SKM-1 (cell line): ENCODE measurements around the gene NT5DC3.
"Not testable (repeated sequence)": the region's sequence is repeated elsewhere in the genome, so short reads cannot be mapped to it uniquely, and the experiment has no call there.

Experiments used
- DNase-seq: peaks from one replicate; lab custom pipeline; 2025; ENCODE audit not compliant: unreplicated experiment; lab: John Stamatoyannopoulos, UW

NT5DC3 gene

GRCh38 chr12:103810111-103810510 lies 30.9 kb downstream of the NT5DC3 start:
- no peak for DNase-seq

- DNase-seq: not testable (repeated sequence)
These were observed 31.4 kb downstream of the NT5DC3 start for GRCh38 chr12:103809639-103810038.

- DNase-seq: no peak
These were observed 31.9 kb downstream of the NT5DC3 start for GRCh38 chr12:103809154-103809553.

DNA sequence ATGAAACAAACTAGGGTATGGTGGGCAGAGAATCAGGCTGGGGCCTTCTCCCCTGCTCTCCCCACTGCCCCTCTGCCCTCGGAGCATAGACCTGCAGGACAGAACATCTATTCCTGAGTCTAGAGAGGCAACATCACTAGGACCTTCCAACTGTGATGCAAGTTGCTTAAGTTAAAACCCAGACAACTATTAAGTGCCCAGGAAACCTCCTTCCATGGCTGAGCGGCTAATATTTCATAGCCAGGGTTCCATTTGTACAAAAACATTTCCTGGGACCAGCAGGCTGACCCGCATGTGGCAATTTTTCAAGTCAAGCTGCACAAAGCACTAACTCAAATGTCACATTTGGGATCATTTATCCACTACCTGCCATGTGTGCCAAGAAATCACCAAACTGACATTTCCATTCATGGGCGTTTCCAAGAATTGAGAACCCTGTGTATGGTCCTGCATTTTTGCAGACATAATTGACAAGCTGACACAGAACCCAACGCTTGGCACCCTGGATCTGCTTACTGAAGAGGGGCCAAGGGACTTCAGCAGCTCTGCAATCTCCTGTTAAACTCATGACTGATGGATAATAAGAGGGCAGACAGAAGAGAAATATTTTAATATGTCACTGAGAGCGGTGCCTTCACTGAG lies 32.7 kb downstream of the NT5DC3 start:
- DNase-seq: no peak

GRCh38 chr12:103807561-103808238 lies 33.3 kb downstream of the NT5DC3 start:
- no peak for DNase-seq

- peak; percentile 29 for DNase-seq
These were observed 34.2 kb downstream of the NT5DC3 start for GRCh38 chr12:103806803-103807202.

GRCh38 chr12:103805655-103806360 lies 35.2 kb downstream of the NT5DC3 start:
- DNase-seq: no peak

- DNase-seq: no peak
These were observed 37.2 kb downstream of the NT5DC3 start for GRCh38 chr12:103803847-103804246.

- no peak for DNase-seq
These were observed 38.5 kb downstream of the NT5DC3 start for GRCh38 chr12:103802586-103802886.

DNA sequence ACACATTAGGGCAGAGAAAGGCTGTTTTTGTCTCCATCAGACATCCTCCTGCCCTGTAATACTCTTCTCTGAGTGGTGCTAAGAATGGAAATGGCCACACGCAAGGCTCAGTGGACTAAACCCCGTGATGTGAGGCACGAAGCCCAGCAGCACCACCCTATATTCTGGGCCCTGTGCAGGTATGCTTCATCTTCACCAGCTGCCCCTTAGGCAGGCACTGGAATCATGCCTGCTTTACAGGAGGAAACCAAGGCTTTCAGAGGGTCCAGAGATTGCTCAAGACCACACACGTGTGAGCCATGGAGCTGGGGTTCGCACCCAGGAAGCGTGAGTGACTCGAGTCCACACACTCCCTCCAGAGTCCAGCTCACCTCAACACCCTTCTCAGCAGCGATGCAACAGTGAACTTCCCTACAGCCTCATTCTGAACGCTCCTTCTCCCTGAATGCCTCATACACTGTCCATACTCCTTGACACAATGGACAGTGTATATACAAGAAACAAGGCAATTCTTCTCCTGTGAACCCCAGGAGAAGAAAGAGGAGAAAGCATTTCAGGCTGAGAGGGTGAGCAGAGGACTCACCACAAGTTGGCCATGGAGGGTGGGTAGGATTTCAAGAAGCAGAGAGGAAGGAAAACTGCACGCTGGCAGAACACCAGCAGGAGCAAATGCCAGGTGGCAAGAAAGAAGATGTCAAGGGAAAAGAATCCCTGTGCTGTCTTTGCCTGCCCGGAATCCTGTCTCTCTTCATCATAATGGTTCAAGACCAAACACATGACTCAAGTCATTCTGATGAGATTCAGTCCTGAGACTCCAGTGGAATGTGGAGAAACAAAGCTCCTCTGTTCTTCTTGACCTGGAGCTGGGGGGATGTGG lies 39.1 kb downstream of the NT5DC3 start:
- DNase-seq: no peak

GRCh38 chr12:103799857-103800771 lies 40.9 kb downstream of the NT5DC3 start:
- DNase-seq: peak; percentile 41

DNA sequence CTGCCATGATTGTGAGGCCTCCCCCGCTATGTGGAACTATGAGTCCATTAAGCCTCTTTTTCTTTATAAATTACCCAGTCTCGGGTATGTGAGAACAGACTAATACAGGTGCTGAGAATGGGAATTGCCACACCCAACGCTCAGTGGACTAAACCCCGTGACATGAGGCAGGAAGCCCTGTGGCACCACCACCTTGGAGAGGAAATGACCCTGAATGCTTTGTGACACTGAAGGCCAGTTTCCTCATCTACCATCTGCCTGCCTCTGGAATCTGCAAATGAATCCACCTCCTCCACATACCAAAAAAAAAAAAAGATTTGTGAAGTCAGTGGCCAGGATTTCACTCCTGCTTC lies 41.6 kb downstream of the NT5DC3 start:
- DNase-seq: peak; percentile 39

- no peak for DNase-seq
These were observed 42.4 kb downstream of the NT5DC3 start for GRCh38 chr12:103798586-103798985.

GRCh38 chr12:103794309-103795213 lies 46.5 kb downstream of the NT5DC3 start:
- no peak for DNase-seq

- DNase-seq: no peak
These were observed 47.5 kb downstream of the NT5DC3 start for GRCh38 chr12:103793512-103794045.

GRCh38 chr12:103793046-103793445 lies 48.0 kb downstream of the NT5DC3 start:
- no peak for DNase-seq

GRCh38 chr12:103791350-103791920 lies 49.6 kb downstream of the NT5DC3 start:
- DNase-seq: no peak

DNA sequence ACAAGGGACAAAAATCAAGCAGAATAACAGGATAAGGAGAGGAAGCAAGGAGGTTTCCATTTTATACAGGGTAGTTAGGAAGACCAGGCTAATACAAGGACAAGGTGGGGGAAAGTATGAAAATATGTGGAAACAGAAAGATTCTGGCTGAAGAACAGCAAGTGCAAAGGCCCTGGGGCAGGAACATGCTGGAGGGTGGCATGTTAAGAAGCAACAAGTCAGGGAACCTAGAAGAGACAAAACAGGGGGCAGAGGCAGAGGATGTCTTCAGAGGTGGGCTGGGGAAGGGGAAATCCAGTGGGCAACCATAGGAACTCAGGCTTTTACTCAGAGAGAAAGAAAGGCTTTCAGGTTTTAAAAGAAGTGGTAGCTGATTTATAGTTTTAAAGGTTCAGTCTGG lies 54.8 kb downstream of the NT5DC3 start:
- DNase-seq: no peak
